H7 (cell line): Measurements from ENCODE around the gene NOA1. TPM values are rescaled to one million over a fixed set of nuclear protein-coding genes. Genes with fewer than 3 reads are reported as not detected.
"Not testable (repeated sequence)": the region's sequence is repeated elsewhere in the genome, so short reads cannot be mapped to it uniquely, and the experiment has no call there.

Experiments used
- DNase-seq: peaks from one replicate; pipeline ENCODE4 v3.0.0; 2012
- H3K27me3 ChIP-seq: 2 replicates; pipeline ENCODE4 v1.6.0; 2011; ENCODE audit warnings: mild to moderate bottlenecking, low read length; ENCODE audit not compliant: control insufficient read depth, insufficient read depth
- H3K36me3 ChIP-seq: replicated peaks from 2 replicates; pipeline ENCODE4 v1.5.1; 2011; ENCODE audit warnings: low read length; ENCODE audit not compliant: control insufficient read depth, insufficient read depth
- H3K4me3 ChIP-seq: 2 replicates; pipeline ENCODE4 v1.5.1; 2011; ENCODE audit warnings: low read depth, mild to moderate bottlenecking, control low read depth, low read length, moderate library complexity; ENCODE audit not compliant: insufficient read depth
- total RNA-seq: library from RNA; depleted of rRNA; stranded (reverse); fragments of >200 nt; shearing (Covaris generic); gene quantifications from 2 replicates; pipeline ENCODE4 v1.2.3, GENCODE V29; 2014; rRNA removed

Gene NOA1
- total RNA-seq, 1 experiment from 2014 or later, result 38.8 TPM

GRCh38 chr4:56930638-56931037 is 46.8 kb downstream of the NOA1 start:
- no peak for DNase-seq
- Histone ChIP-seq H3K4me3 (no peak overlapping the region), H3K36me3 (peaks cover 16% of the 10 kb centered on the region), H3K27me3 (no peaks in the 10 kb centered on the region)

- Histone ChIP-seq H3K4me3 (no peak overlapping the region), H3K27me3 (no peaks in the 10 kb centered on the region), H3K36me3 (peaks cover 17% of the 10 kb centered on the region)
- DNase-seq, result no peak
These were observed 50.2 kb downstream of the NOA1 start for GRCh38 chr4:56927196-56927595.

- not testable (repeated sequence) for H3K36me3 ChIP-seq, DNase-seq, H3K4me3 ChIP-seq, H3K27me3 ChIP-seq
These were observed 62.4 kb downstream of the NOA1 start for GRCh38 chr4:56914977-56915376.

GRCh38 chr4:56914336-56914735 is 63.1 kb downstream of the NOA1 start:
- H3K4me3 ChIP-seq, result no peak overlapping the region
- peaks cover 5% of the 10 kb centered on the region for H3K36me3 ChIP-seq
- H3K27me3 ChIP-seq, result no peaks in the 10 kb centered on the region
- DNase-seq, result no peak

Other genes with a start within 250 kb of the NOA1 start
- gene SPINK2, start 155.9 kb downstream of the NOA1 start, total RNA-seq, result 1.3 and 4.5 TPM in 2 replicates
- gene REST, start 69.7 kb downstream of the NOA1 start, total RNA-seq, result 43.5 and 72.0 TPM in 2 replicates
- 122 and 151 TPM in 2 replicates for gene POLR2B, start 1.3 kb upstream of the NOA1 start, total RNA-seq
- 4.4 and 6.7 TPM in 2 replicates for gene IGFBP7, start 132.8 kb upstream of the NOA1 start, total RNA-seq